HepG2 (cell line): Measurements from ENCODE around the gene DBNDD1. TPM values are rescaled to one million over a fixed set of nuclear protein-coding genes. Genes with fewer than 3 reads are reported as not detected.

ENCODE experiments used
- CC2D1A ChIP-seq: sonication (generic); formaldehyde crosslinking; IDR thresholded peaks from 2 replicates; pipeline ENCODE4 v1.8.1; 2023; ENCODE audit warnings: mild to moderate bottlenecking, missing genetic modification reagents
- CREB3 ChIP-seq: sonication (generic); formaldehyde crosslinking; IDR thresholded peaks from 2 replicates; pipeline ENCODE4 v1.5.0; 2020; ENCODE audit warnings: missing genetic modification reagents
- EEA1 ChIP-seq: sonication (generic); formaldehyde crosslinking; IDR thresholded peaks from 2 replicates; pipeline ENCODE4 v1.5.1; 2020; ENCODE audit warnings: mild to moderate bottlenecking, missing genetic modification reagents, borderline replicate concordance
- GATAD1 ChIP-seq: IDR thresholded peaks from 2 replicates; pipeline ENCODE4 v1.6.1; 2016; ENCODE audit warnings: missing genetic modification reagents, missing compliant biosample characterization
- HMGA1 ChIP-seq: sonication (generic); formaldehyde crosslinking; conservative IDR thresholded peaks from 2 replicates; pipeline ENCODE4 v1.4.0; 2020; ENCODE audit warnings: missing genetic modification reagents
- MEIS1 ChIP-seq: sonication (generic); formaldehyde crosslinking; IDR thresholded peaks from 2 replicates; pipeline ENCODE4 v1.9.0; 2021; ENCODE audit warnings: mild to moderate bottlenecking, missing genetic modification reagents, moderate library complexity, borderline replicate concordance
- NR2F1 ChIP-seq, 2 experiments: fragments of 450-650 bp in 1 of 2; formaldehyde crosslinking in 1 of 2; IDR thresholded peaks; 2 replicates each; pipeline versions ENCODE4 v1.5.0 to v1.6.1; 2016 to 2020; ENCODE audit warnings: mild to moderate bottlenecking in 1 of 2, missing compliant biosample characterization in 1 of 2, missing genetic modification reagents in 1 of 2, moderate library complexity in 1 of 2
- TAF15 ChIP-seq: fragments of 200-400 bp; formaldehyde crosslinking; IDR thresholded peaks from one replicate; pipeline ENCODE4 v1.6.1; 2018; ENCODE audit warnings: mild to moderate bottlenecking, low read depth, low read length; ENCODE audit not compliant: poor library complexity, severe bottlenecking
- U2AF1 ChIP-seq: fragments of 200-400 bp; formaldehyde crosslinking; optimal IDR thresholded peaks from 2 replicates; pipeline ENCODE3; 2017; ENCODE audit warnings: mild to moderate bottlenecking, low read depth, low read length
- WIZ ChIP-seq: sonication (generic); formaldehyde crosslinking; IDR thresholded peaks from 2 replicates; pipeline ENCODE4 v1.5.1; 2020; ENCODE audit warnings: mild to moderate bottlenecking, missing genetic modification reagents
- ZBTB8A ChIP-seq: sonication (generic); formaldehyde crosslinking; IDR thresholded peaks from 2 replicates; pipeline ENCODE4 v1.4.0; 2020; ENCODE audit warnings: mild to moderate bottlenecking, low read depth, missing genetic modification reagents, borderline replicate concordance
- ZNF10 ChIP-seq: sonication (generic); formaldehyde crosslinking; IDR thresholded peaks from 2 replicates; pipeline ENCODE4 v1.4.0; 2020; ENCODE audit warnings: mild to moderate bottlenecking, low read depth, missing genetic modification reagents, borderline replicate concordance
- ZNF3 ChIP-seq: IDR thresholded peaks from 2 replicates; pipeline ENCODE4 v1.7.0; 2017; ENCODE audit warnings: inconsistent platforms
- ZNF460 ChIP-seq: sonication (generic); formaldehyde crosslinking; IDR thresholded peaks from 2 replicates; pipeline ENCODE4 v1.5.1; 2020; ENCODE audit warnings: missing genetic modification reagents, mild to moderate bottlenecking, borderline replicate concordance
- ZNF761 ChIP-seq: sonication (generic); formaldehyde crosslinking; conservative IDR thresholded peaks from 2 replicates; pipeline ENCODE4 v1.4.0; 2020; ENCODE audit warnings: mild to moderate bottlenecking, missing genetic modification reagents
- ZNF780A ChIP-seq: sonication (generic); formaldehyde crosslinking; IDR thresholded peaks from 2 replicates; pipeline ENCODE4 v1.8.0; 2022; ENCODE audit warnings: mild to moderate bottlenecking, missing genetic modification reagents, moderate library complexity
- ZNF792 ChIP-seq: IDR thresholded peaks from 2 replicates; pipeline ENCODE4 v1.6.1; 2016
- polyA plus RNA-seq, 8 experiments: library from polyadenylated mRNA; depleted of rRNA in 3 of 8; stranded (reverse) in 7 of 8; unstranded in 1 of 8; fragments of >200 nt; fragmentation: Illumina TruSeq in 4 of 8; extraction: Trizol in 4 of 8; gene quantifications; 2 replicates each; pipeline versions ENCODE4 v1.2.1 to v1.2.3, GENCODE V29; 2011 to 2016; ENCODE audit warnings: low read depth in 4 of 8, missing spikeins in 1 of 8, mixed read lengths in 1 of 8; ENCODE audit not compliant: insufficient read depth in 1 of 8
- total RNA-seq, 5 experiments: library from RNA; depleted of rRNA; stranded (reverse); fragments of >200 nt; fragmentation: Illumina TruSeq; extraction: Trizol; gene quantifications; 2 replicates each; pipeline ENCODE4 v1.2.3, GENCODE V29; 2016; ENCODE audit warnings: low read depth in 1 of 5
- TF ChIP-seq, protein P1 (sequence below): sonication (generic); formaldehyde crosslinking; IDR thresholded peaks from 2 replicates; pipeline ENCODE4 v1.4.0; 2020; ENCODE audit warnings: missing genetic modification reagents
- TF ChIP-seq, protein P2 (sequence below): sonication (generic); formaldehyde crosslinking; IDR thresholded peaks from 2 replicates; pipeline ENCODE4 v1.8.1; 2023; ENCODE audit warnings: mild to moderate bottlenecking, missing genetic modification reagents
- TF ChIP-seq, protein P3 (sequence below): sonication (generic); formaldehyde crosslinking; IDR thresholded peaks from 2 replicates; pipeline ENCODE4 v1.4.0; 2020; ENCODE audit warnings: low read depth, mild to moderate bottlenecking, missing genetic modification reagents
- TF ChIP-seq, protein P4 (sequence below): sonication (generic); formaldehyde crosslinking; IDR thresholded peaks from 2 replicates; pipeline ENCODE4 v1.4.0; 2020; ENCODE audit warnings: low read depth, mild to moderate bottlenecking, missing genetic modification reagents

Gene DBNDD1
- total and polyA plus RNA-seq, 2 of the 13 experiments (the other 11 are each of a cell fraction or from before 2014, with no cell fraction given): 17.0 to 40.4 TPM

DNA sequence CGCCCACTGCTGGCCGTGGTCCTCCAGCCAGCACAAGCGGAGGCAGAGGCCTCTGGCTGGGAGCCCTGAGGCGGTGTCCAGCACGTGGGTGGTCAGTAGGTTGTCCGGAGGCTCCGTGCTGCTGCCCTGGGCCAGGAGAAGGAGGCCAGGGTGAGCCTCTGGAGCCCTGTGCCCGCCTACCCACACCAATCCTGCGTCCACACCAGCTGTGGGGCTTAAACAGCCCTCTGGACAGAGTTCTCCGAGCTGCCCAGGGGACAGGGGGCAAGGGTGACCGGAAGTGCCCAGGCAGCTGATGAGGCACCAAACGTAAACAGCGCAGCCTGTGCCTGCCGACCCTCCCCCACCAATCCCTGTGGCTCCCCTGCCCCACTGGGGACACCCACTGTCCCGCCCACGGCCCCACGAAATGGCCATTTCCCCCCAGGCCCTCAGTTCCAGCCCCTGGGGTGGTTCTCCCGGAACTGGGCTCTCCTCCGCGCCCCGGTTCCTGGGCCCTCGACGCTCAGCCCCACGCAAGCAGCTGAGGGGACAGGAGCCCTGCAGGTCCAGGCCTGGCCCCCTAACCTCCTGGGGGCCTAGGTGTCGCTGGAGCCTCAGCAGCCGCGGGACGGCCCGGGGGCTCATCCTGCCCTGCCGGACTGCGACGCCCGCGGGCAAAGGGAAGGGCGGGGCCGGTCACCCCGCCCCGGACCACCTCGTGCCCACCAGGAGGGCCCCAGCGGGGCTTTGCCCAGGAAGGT lies 27.9 kb upstream of the DBNDD1 start (continued):
- TF ChIP-seq, protein P1, sequence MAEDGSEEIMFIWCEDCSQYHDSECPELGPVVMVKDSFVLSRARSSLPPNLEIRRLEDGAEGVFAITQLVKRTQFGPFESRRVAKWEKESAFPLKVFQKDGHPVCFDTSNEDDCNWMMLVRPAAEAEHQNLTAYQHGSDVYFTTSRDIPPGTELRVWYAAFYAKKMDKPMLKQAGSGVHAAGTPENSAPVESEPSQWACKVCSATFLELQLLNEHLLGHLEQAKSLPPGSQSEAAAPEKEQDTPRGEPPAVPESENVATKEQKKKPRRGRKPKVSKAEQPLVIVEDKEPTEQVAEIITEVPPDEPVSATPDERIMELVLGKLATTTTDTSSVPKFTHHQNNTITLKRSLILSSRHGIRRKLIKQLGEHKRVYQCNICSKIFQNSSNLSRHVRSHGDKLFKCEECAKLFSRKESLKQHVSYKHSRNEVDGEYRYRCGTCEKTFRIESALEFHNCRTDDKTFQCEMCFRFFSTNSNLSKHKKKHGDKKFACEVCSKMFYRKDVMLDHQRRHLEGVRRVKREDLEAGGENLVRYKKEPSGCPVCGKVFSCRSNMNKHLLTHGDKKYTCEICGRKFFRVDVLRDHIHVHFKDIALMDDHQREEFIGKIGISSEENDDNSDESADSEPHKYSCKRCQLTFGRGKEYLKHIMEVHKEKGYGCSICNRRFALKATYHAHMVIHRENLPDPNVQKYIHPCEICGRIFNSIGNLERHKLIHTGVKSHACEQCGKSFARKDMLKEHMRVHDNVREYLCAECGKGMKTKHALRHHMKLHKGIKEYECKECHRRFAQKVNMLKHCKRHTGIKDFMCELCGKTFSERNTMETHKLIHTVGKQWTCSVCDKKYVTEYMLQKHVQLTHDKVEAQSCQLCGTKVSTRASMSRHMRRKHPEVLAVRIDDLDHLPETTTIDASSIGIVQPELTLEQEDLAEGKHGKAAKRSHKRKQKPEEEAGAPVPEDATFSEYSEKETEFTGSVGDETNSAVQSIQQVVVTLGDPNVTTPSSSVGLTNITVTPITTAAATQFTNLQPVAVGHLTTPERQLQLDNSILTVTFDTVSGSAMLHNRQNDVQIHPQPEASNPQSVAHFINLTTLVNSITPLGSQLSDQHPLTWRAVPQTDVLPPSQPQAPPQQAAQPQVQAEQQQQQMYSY (CRISPR knock-in tag): no peak
- TF ChIP-seq ZNF3 (CRISPR knock-in tag) (no peak), CC2D1A (no peak), NR2F1 (CRISPR knock-in tag; IDR thresholded peaks at IDR 0.05) (peak in 1 of 2 experiments; percentile 41; a peak in 1 of 4 replicates), CREB3 (CRISPR knock-in tag) (no peak), ZNF780A (CRISPR knock-in tag) (no peak), WIZ (CRISPR knock-in tag) (peak; percentile 54; the same call in 1 of the 2 replicates), EEA1 (CRISPR knock-in tag) (no peak), U2AF1 (no peak), ZNF460 (CRISPR knock-in tag) (no peak; the same call in 1 of the 2 replicates), ZNF10 (no peak), MEIS1 (CRISPR knock-in tag) (peak; percentile 79; the same call in 1 of the 2 replicates), GATAD1 (CRISPR knock-in tag) (peak; percentile 45), ZNF761 (peak; percentile 50; the same call in 1 of the 2 replicates), TAF15 (no peak), HMGA1 (CRISPR knock-in tag) (no peak), ZNF792 (no peak; the same call in 1 of the 2 replicates), ZBTB8A (no peak)
- TF ChIP-seq, protein P2, sequence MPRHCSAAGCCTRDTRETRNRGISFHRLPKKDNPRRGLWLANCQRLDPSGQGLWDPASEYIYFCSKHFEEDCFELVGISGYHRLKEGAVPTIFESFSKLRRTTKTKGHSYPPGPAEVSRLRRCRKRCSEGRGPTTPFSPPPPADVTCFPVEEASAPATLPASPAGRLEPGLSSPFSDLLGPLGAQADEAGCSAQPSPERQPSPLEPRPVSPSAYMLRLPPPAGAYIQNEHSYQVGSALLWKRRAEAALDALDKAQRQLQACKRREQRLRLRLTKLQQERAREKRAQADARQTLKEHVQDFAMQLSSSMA (CRISPR knock-in tag): 0 out of 2 replicates have a peak, but pooled peaks have one; percentile 34
- TF ChIP-seq, protein P3, sequence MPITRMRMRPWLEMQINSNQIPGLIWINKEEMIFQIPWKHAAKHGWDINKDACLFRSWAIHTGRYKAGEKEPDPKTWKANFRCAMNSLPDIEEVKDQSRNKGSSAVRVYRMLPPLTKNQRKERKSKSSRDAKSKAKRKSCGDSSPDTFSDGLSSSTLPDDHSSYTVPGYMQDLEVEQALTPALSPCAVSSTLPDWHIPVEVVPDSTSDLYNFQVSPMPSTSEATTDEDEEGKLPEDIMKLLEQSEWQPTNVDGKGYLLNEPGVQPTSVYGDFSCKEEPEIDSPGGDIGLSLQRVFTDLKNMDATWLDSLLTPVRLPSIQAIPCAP (CRISPR knock-in tag): no peak
- TF ChIP-seq, protein P4, sequence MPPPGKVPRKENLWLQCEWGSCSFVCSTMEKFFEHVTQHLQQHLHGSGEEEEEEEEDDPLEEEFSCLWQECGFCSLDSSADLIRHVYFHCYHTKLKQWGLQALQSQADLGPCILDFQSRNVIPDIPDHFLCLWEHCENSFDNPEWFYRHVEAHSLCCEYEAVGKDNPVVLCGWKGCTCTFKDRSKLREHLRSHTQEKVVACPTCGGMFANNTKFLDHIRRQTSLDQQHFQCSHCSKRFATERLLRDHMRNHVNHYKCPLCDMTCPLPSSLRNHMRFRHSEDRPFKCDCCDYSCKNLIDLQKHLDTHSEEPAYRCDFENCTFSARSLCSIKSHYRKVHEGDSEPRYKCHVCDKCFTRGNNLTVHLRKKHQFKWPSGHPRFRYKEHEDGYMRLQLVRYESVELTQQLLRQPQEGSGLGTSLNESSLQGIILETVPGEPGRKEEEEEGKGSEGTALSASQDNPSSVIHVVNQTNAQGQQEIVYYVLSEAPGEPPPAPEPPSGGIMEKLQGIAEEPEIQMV (CRISPR knock-in tag): no peak
